B cell (primary cell): Measurements from ENCODE around the gene ASTN2. TPM values are rescaled to one million over a fixed set of nuclear protein-coding genes. Genes with fewer than 3 reads are reported as not detected.

Source experiments
- ATAC-seq: fragments of 200-7000 bp; cut with Tn5 transposase; one replicate; pipeline ENCODE4 v1.10.0; 2021; ENCODE audit warnings: low read depth, mild to moderate bottlenecking, moderate number of reproducible peaks, moderate library complexity
- CTCF ChIA-PET: fragments of 350-600 bp; sonication (Branson Sonifier 250); formaldehyde crosslinking; loops from one replicate; lab custom pipeline; 2021; ENCODE audit warnings: antibody characterized with exemption, inconsistent platforms; lab: Charles Lee
- POLR2A ChIA-PET: fragments of 350-600 bp; sonication (Branson Sonifier 250); formaldehyde crosslinking; loops from one replicate; lab custom pipeline; 2021; ENCODE audit warnings: antibody characterized with exemption; lab: Charles Lee
- DNase-seq: peaks from one replicate; pipeline ENCODE4 v3.0.0; 2013
- H2AFZ ChIP-seq: 2 replicates; pipeline ENCODE4 v1.6.1; 2012; ENCODE audit warnings: mild to moderate bottlenecking, low read depth, low read length; ENCODE audit not compliant: insufficient read depth, poor library complexity, severe bottlenecking
- H3K27ac ChIP-seq, 2 donors: 1 replicate in 1 of 2; 2 replicates in 1 of 2; pipeline ENCODE4 v1.5.1; 2012 to 2013; ENCODE audit warnings: low read length in 2 of 2, mild to moderate bottlenecking in 2 of 2, moderate library complexity in 1 of 2
- H3K27me3 ChIP-seq, 4 experiments: fragments of 200-600 bp in 1 of 4; sonication (generic) in 1 of 4; replicated peaks in 1 of 4; 1 replicate in 2 of 4; 2 replicates in 2 of 4; pipeline versions ENCODE4 v1.6.1 to v1.7.0; 2013 to 2016; ENCODE audit warnings: low read length in 3 of 4, mild to moderate bottlenecking in 2 of 4, mixed read lengths in 1 of 4, moderate library complexity in 1 of 4; ENCODE audit not compliant: insufficient read depth in 4 of 4, control insufficient read depth in 3 of 4; ENCODE audit errors: control extremely low read depth in 1 of 4
- H3K36me3 ChIP-seq, 2 experiments: replicated peaks in 1 of 2; 1 replicate in 1 of 2; 2 replicates in 1 of 2; pipeline versions ENCODE4 v1.6.1 to v1.7.1; 2013; ENCODE audit warnings: low read length in 1 of 2; ENCODE audit not compliant: insufficient read depth in 2 of 2, control insufficient read depth in 1 of 2; ENCODE audit errors: control extremely low read depth in 1 of 2, extremely low read depth in 1 of 2
- H3K4me1 ChIP-seq, 2 donors: fragments of 200-600 bp in 1 of 2; sonication (generic) in 1 of 2; 1 replicate in 1 of 2; 2 replicates in 1 of 2; pipeline versions ENCODE4 v1.5.1 to v1.6.1; 2013 to 2017; ENCODE audit warnings: low read length in 2 of 2; ENCODE audit not compliant: control insufficient read depth in 2 of 2, insufficient read depth in 2 of 2
- H3K4me2 ChIP-seq: replicated peaks from 2 replicates; pipeline ENCODE3; 2012; ENCODE audit warnings: mild to moderate bottlenecking, low read depth, low read length; ENCODE audit not compliant: poor library complexity, severe bottlenecking
- H3K4me3 ChIP-seq, 5 experiments: fragments of 200-600 bp in 1 of 5; sonication (generic) in 1 of 5; 1 replicate in 3 of 5; 2 replicates in 2 of 5; pipeline versions ENCODE4 v1.5.1 to v1.7.0; 2011 to 2016; ENCODE audit warnings: low read length in 4 of 5, mild to moderate bottlenecking in 4 of 5, low read depth in 2 of 5, control low read depth in 1 of 5, moderate library complexity in 1 of 5; ENCODE audit not compliant: insufficient read depth in 1 of 5; ENCODE audit errors: control extremely low read depth in 1 of 5, extremely low read depth in 1 of 5
- H3K79me2 ChIP-seq: fragments of 200-600 bp; sonication (generic); one replicate; pipeline ENCODE4 v1.6.0; 2016; ENCODE audit warnings: low read length; ENCODE audit not compliant: control insufficient read depth, insufficient read depth
- H3K9ac ChIP-seq: fragments of 200-600 bp; sonication (generic); 2 replicates; pipeline ENCODE4 v1.6.1; 2017; ENCODE audit warnings: mild to moderate bottlenecking, low read length, moderate library complexity
- H3K9me3 ChIP-seq, 3 donors: one replicate each; pipeline versions ENCODE4 v1.6.1 to v1.7.1; 2013; ENCODE audit warnings: low read length in 2 of 3; ENCODE audit not compliant: control insufficient read depth in 2 of 3, insufficient read depth in 1 of 3; ENCODE audit errors: control extremely low read depth in 1 of 3
- H4K20me1 ChIP-seq: 2 replicates; pipeline ENCODE4 v1.6.0; 2012; ENCODE audit warnings: mild to moderate bottlenecking, low read length; ENCODE audit not compliant: insufficient read depth, control insufficient read depth, poor library complexity, severe bottlenecking
- H3K27ac Mint-ChIP-seq: one replicate; pipeline ENCODE4 v1.8.0; 2021; ENCODE audit warnings: mixed read lengths
- H3K27me3 Mint-ChIP-seq: one replicate; pipeline ENCODE4 v1.8.0; 2021; ENCODE audit warnings: mixed read lengths
- H3K4me1 Mint-ChIP-seq: one replicate; pipeline ENCODE4 v1.8.0; 2021; ENCODE audit warnings: mixed read lengths
- H3K4me3 Mint-ChIP-seq: one replicate; pipeline ENCODE4 v1.8.0; 2021; ENCODE audit warnings: mixed read lengths
- H3K9me3 Mint-ChIP-seq: one replicate; pipeline ENCODE4 v1.8.0; 2022; ENCODE audit warnings: mixed read lengths; ENCODE audit not compliant: insufficient read depth
- CTCF ChIP-seq: fragments of 200-600 bp; IDR thresholded peaks from one replicate; pipeline ENCODE4 v1.8.0; 2022; ENCODE audit warnings: antibody characterized with exemption, mild to moderate bottlenecking
- EZH2 ChIP-seq: IDR thresholded peaks from 2 replicates; pipeline ENCODE4 v1.6.1; 2012; ENCODE audit warnings: borderline replicate concordance, low read depth, mild to moderate bottlenecking, moderate library complexity, low read length; ENCODE audit not compliant: insufficient read depth, poor library complexity, severe bottlenecking
- WGBS: methylation state at CpG from one replicate; pipeline ENCODE4 v1.1.5; 2013; ENCODE audit warnings: missing lambda C conversion rate; ENCODE audit not compliant: insufficient coverage; 5-methylcytosine and 5-hydroxymethylcytosine counted together
- intact Hi-C: fragments of 100-400 bp; cut with micrococcal nuclease; formaldehyde crosslinking; loops from one replicate; pipeline ENCODE4 v1.10.0; 2022
- polyA plus RNA-seq: library from polyadenylated mRNA; depleted of rRNA; stranded (reverse); fragments of >200 nt; gene quantifications from 2 replicates; pipeline ENCODE4 v1.2.3, GENCODE V29; 2012
- total RNA-seq, 2 donors: library from RNA; stranded (reverse); fragments of 120-200 nt in 1 of 2; gene quantifications; 1 replicate in 1 of 2; 2 replicates in 1 of 2; pipeline versions ENCODE4 v1.2.3 to v1.2.4, GENCODE V29; 2013 to 2022

Gene ASTN2
- total and polyA plus RNA-seq, 2 donors (not counting 1 experiment from before 2014, with no cell fraction given), result 1.2 to 3.6 TPM

- no peak for DNase-seq
- Histone ChIP-seq H3K4me3 (no peak overlapping the region), H2AFZ (no peak overlapping the region), H3K27ac (no peak overlapping the region), H3K4me1 (no peaks in the 10 kb centered on the region), H3K27me3 (no peaks in the 10 kb centered on the region), H3K9me3 (no peaks in the 10 kb centered on the region), H4K20me1 (no peaks in the 10 kb centered on the region), H3K36me3 (no peaks in the 10 kb centered on the region), H3K9ac (no peak overlapping the region), H3K4me2 (no peak overlapping the region), H3K79me2 (no peaks in the 10 kb centered on the region)
- Mint-ChIP-seq H3K27me3 (no peaks in the 10 kb centered on the region), H3K4me1 (no peaks in the 10 kb centered on the region), H3K9me3 (no peaks in the 10 kb centered on the region), H3K4me3 (no peak overlapping the region), H3K27ac (no peak overlapping the region)
- TF ChIP-seq EZH2 (no peak), CTCF (no peak)
- WGBS, result 90% methylated on average over 3 of the region's 5 CpGs
- intact Hi-C loops, result no loop called here
- POLR2A ChIA-PET, result no interaction called here
- CTCF ChIA-PET, result no interaction called here
- ATAC-seq, result no peak
Measured at GRCh38 chr9:117445631-117446030, 30.8 kb upstream of the ASTN2 start.

GRCh38 chr9:117444501-117444900, 29.6 kb upstream of the ASTN2 start:
- H3K27me3 Mint-ChIP-seq, result no peaks in the 10 kb centered on the region
- Histone ChIP-seq H4K20me1 (no peaks in the 10 kb centered on the region), H3K36me3 (no peaks in the 10 kb centered on the region), H3K9me3 (no peaks in the 10 kb centered on the region), H3K4me2 (no peak overlapping the region), H3K79me2 (no peaks in the 10 kb centered on the region), H3K4me3 (no peak overlapping the region), H3K27me3 (no peaks in the 10 kb centered on the region), H2AFZ (no peak overlapping the region), H3K27ac (no peak overlapping the region), H3K9ac (no peak overlapping the region), H3K4me1 (no peaks in the 10 kb centered on the region)
- no peaks in the 10 kb centered on the region for H3K9me3 Mint-ChIP-seq
- ChIA-PET POLR2A (no interaction called here), CTCF (no interaction called here)
- no peak overlapping the region for H3K27ac Mint-ChIP-seq
- intact Hi-C loops, result no loop called here
- no peaks in the 10 kb centered on the region for H3K4me1 Mint-ChIP-seq
- WGBS, result 68% methylated on average over 3 of the region's 4 CpGs
- no peak overlapping the region for H3K4me3 Mint-ChIP-seq
- DNase-seq (no peak), ATAC-seq (no peak)
- TF ChIP-seq EZH2 (no peak), CTCF (no peak)
